Neural progenitor cell (in vitro differentiated cells): ENCODE results near the gene MED31. TPM values are rescaled to one million over a fixed set of nuclear protein-coding genes. Genes with fewer than 3 reads are reported as not detected.

Source experiments
- DNase-seq: peaks from one replicate; pipeline ENCODE4 v3.0.0-alpha.2; 2016; ENCODE audit warnings: low spot score
- H2AFZ ChIP-seq: fragments of 200-600 bp; sonication (generic); replicated peaks from 2 replicates; pipeline ENCODE4 v1.6.1; 2016; ENCODE audit warnings: antibody characterized with exemption
- H3F3A ChIP-seq: fragments of 200-600 bp; sonication (generic); 2 replicates; pipeline ENCODE4 v1.6.1; 2016; ENCODE audit warnings: antibody characterized with exemption, low read depth
- H3K27ac ChIP-seq: fragments of 200-600 bp; sonication (generic); 2 replicates; pipeline ENCODE4 v1.5.1; 2016; ENCODE audit warnings: mild to moderate bottlenecking
- H3K27me3 ChIP-seq: fragments of 200-600 bp; sonication (generic); 2 replicates; pipeline ENCODE4 v1.6.1; 2016; ENCODE audit warnings: mild to moderate bottlenecking, moderate library complexity
- H3K36me3 ChIP-seq: fragments of 200-600 bp; sonication (generic); 2 replicates; pipeline ENCODE4 v1.5.1; 2016
- H3K4me1 ChIP-seq: fragments of 200-600 bp; sonication (generic); 2 replicates; pipeline ENCODE4 v1.6.1; 2016; ENCODE audit warnings: mixed run types
- H3K4me2 ChIP-seq: fragments of 200-600 bp; sonication (generic); 2 replicates; pipeline ENCODE4 v1.6.1; 2016
- H3K4me3 ChIP-seq: fragments of 200-600 bp; sonication (generic); 2 replicates; pipeline ENCODE4 v1.5.1; 2016
- H3K79me2 ChIP-seq: fragments of 200-600 bp; sonication (generic); 2 replicates; pipeline ENCODE4 v1.6.1; 2016; ENCODE audit warnings: low read depth
- H3K9ac ChIP-seq: fragments of 200-600 bp; sonication (generic); 2 replicates; pipeline ENCODE4 v1.6.1; 2016
- H3K9me3 ChIP-seq: fragments of 200-600 bp; sonication (generic); 2 replicates; pipeline ENCODE4 v1.5.1; 2016; ENCODE audit warnings: low read depth
- H4K20me1 ChIP-seq: fragments of 200-600 bp; sonication (generic); 2 replicates; pipeline ENCODE4 v1.6.1; 2016; ENCODE audit warnings: low read depth
- H3K27ac Mint-ChIP-seq: 3 replicates; pipeline ENCODE4 v1.8.0; 2021; ENCODE audit warnings: mixed read lengths
- H3K27me3 Mint-ChIP-seq: 2 replicates; pipeline ENCODE4 v1.8.0; 2022; ENCODE audit warnings: low read depth, mild to moderate bottlenecking, inconsistent platforms, moderate library complexity, mixed read lengths; ENCODE audit not compliant: insufficient read depth
- H3K36me3 Mint-ChIP-seq: 3 replicates; pipeline ENCODE4 v1.8.0; 2021; ENCODE audit warnings: mixed read lengths
- H3K4me1 Mint-ChIP-seq: 3 replicates; pipeline ENCODE4 v1.8.0; 2021; ENCODE audit warnings: mixed read lengths
- H3K4me3 Mint-ChIP-seq: 3 replicates; pipeline ENCODE4 v1.8.0; 2021; ENCODE audit warnings: mild to moderate bottlenecking, moderate library complexity, mixed read lengths
- H3K9me3 Mint-ChIP-seq: 3 replicates; pipeline ENCODE4 v1.8.0; 2020; ENCODE audit warnings: mixed read lengths
- EZH2 ChIP-seq: fragments of 200-600 bp; sonication (generic); IDR thresholded peaks from 2 replicates; pipeline ENCODE4 v1.6.1; 2017; ENCODE audit warnings: antibody characterized with exemption, mild to moderate bottlenecking, moderate library complexity
- EZH2phosphoT487 ChIP-seq: fragments of 200-600 bp; sonication (generic); IDR thresholded peaks from 2 replicates; pipeline ENCODE4 v1.6.1; 2017; ENCODE audit warnings: antibody characterized with exemption
- total RNA-seq: library from RNA; depleted of rRNA; stranded (reverse); fragments of >200 nt; gene quantifications from 2 replicates; pipeline ENCODE4 v1.2.3, GENCODE V29; 2015; ENCODE audit warnings: low replicate concordance
- TF ChIP-seq, protein P1 (sequence below): fragments of 200-600 bp; sonication (generic); IDR thresholded peaks from 2 replicates; pipeline ENCODE4 v1.5.1; 2017; ENCODE audit warnings: antibody characterized with exemption, mild to moderate bottlenecking

MED31 gene
- total RNA-seq, 1 donor from 2014 or later, result 35.7 TPM

GRCh38 chr17:6636105-6636504 lies 15.3 kb downstream of the MED31 start:
- Histone ChIP-seq H3K27ac (no peak overlapping the region), H3K36me3 (peaks cover 12% of the 10 kb centered on the region), H3K9ac (no peak overlapping the region), H4K20me1 (peaks cover 18% of the 10 kb centered on the region), H3K9me3 (no peaks in the 10 kb centered on the region), H3K79me2 (peaks cover 23% of the 10 kb centered on the region), H3F3A (peaks cover 4% of the 10 kb centered on the region), H3K27me3 (no peaks in the 10 kb centered on the region), H2AFZ (no peak overlapping the region), H3K4me3 (no peak overlapping the region), H3K4me1 (no peaks in the 10 kb centered on the region), H3K4me2 (no peak overlapping the region)
- Mint-ChIP-seq H3K36me3 (peaks cover 32% of the 10 kb centered on the region), H3K27ac (no peak overlapping the region), H3K4me1 (peaks cover 13% of the 10 kb centered on the region), H3K27me3 (no peaks in the 10 kb centered on the region), H3K4me3 (no peak overlapping the region), H3K9me3 (no peaks in the 10 kb centered on the region)
- TF ChIP-seq, protein P1, sequence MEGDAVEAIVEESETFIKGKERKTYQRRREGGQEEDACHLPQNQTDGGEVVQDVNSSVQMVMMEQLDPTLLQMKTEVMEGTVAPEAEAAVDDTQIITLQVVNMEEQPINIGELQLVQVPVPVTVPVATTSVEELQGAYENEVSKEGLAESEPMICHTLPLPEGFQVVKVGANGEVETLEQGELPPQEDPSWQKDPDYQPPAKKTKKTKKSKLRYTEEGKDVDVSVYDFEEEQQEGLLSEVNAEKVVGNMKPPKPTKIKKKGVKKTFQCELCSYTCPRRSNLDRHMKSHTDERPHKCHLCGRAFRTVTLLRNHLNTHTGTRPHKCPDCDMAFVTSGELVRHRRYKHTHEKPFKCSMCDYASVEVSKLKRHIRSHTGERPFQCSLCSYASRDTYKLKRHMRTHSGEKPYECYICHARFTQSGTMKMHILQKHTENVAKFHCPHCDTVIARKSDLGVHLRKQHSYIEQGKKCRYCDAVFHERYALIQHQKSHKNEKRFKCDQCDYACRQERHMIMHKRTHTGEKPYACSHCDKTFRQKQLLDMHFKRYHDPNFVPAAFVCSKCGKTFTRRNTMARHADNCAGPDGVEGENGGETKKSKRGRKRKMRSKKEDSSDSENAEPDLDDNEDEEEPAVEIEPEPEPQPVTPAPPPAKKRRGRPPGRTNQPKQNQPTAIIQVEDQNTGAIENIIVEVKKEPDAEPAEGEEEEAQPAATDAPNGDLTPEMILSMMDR, result no peak
- TF ChIP-seq EZH2 (no peak), EZH2phosphoT487 (no peak)
- no peak for DNase-seq

DNA sequence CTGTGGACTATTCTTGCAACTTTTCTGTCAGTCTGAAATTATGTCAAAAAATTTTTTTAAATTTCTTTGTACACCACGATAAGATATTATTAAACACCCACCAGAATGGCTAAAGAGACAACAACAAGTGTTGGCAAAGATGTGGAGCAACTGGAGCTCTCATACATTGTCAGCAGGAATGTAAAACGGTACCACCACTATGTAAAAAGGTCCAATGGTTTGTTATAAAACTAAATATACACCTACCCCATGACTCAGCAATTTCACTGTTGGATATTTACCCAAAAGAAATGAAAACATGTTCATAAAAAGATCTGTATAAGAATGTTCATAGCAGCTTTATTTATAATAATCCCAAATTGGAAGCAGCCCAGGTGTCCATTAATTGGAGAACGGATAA lies 18.1 kb downstream of the MED31 start:
- H3K79me2 ChIP-seq, result peaks cover 7% of the 10 kb centered on the region
- H2AFZ ChIP-seq, result no peak overlapping the region
- no peak overlapping the region for H3K9ac ChIP-seq
- no peak overlapping the region for H3K4me2 ChIP-seq
- H3K27me3 ChIP-seq, result no peaks in the 10 kb centered on the region
- peaks cover 18% of the 10 kb centered on the region for H3K36me3 ChIP-seq
- peaks cover 4% of the 10 kb centered on the region for H3K4me1 Mint-ChIP-seq
- TF ChIP-seq EZH2phosphoT487 (no peak), EZH2 (no peak)
- TF ChIP-seq, protein P1, result no peak
- H3F3A ChIP-seq, result no peaks in the 10 kb centered on the region
- peaks cover under 1% of the 10 kb centered on the region for H4K20me1 ChIP-seq
- H3K9me3 ChIP-seq, result no peaks in the 10 kb centered on the region
- no peak for DNase-seq
- no peak overlapping the region for H3K27ac Mint-ChIP-seq
- no peak overlapping the region for H3K4me3 ChIP-seq
- no peaks in the 10 kb centered on the region for H3K4me1 ChIP-seq
- no peak overlapping the region for H3K27ac ChIP-seq
- H3K4me3 Mint-ChIP-seq, result no peak overlapping the region
- peaks cover 38% of the 10 kb centered on the region for H3K36me3 Mint-ChIP-seq
- H3K9me3 Mint-ChIP-seq, result no peaks in the 10 kb centered on the region
- no peaks in the 10 kb centered on the region for H3K27me3 Mint-ChIP-seq

DNA sequence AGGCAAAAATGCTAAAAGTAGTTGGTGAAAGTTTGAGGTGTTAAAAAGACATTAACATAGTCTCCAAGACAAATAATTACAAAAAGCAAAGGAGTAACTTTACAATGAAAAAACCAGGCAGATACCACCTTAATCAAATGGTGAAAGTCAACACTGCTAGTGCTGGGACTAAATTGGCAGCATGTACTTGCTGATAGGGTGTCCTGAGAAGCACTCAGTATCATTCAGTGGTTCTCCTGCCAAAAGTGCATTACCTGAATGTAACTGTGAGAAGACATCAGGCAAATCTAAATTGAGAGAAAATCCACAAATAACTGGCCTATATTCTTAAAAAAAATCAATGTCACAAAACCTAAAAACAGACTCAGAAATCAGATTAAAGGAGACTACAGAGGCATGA lies 18.9 kb downstream of the MED31 start:
- no peak for TF ChIP-seq EZH2
- no peaks in the 10 kb centered on the region for H3K9me3 ChIP-seq
- H3K79me2 ChIP-seq, result peaks cover 2% of the 10 kb centered on the region
- no peak overlapping the region for H3K4me3 ChIP-seq
- Mint-ChIP-seq H3K27ac (no peak overlapping the region), H3K4me1 (no peaks in the 10 kb centered on the region), H3K36me3 (peaks cover 45% of the 10 kb centered on the region), H3K27me3 (no peaks in the 10 kb centered on the region), H3K9me3 (no peaks in the 10 kb centered on the region), H3K4me3 (no peak overlapping the region)
- no peaks in the 10 kb centered on the region for H3F3A ChIP-seq
- no peak overlapping the region for H3K4me2 ChIP-seq
- no peaks in the 10 kb centered on the region for H3K4me1 ChIP-seq
- H4K20me1 ChIP-seq, result no peaks in the 10 kb centered on the region
- H3K9ac ChIP-seq, result no peak overlapping the region
- no peak for DNase-seq
- no peak overlapping the region for H2AFZ ChIP-seq
- H3K27ac ChIP-seq, result no peak overlapping the region
- peaks cover 18% of the 10 kb centered on the region for H3K36me3 ChIP-seq
- no peaks in the 10 kb centered on the region for H3K27me3 ChIP-seq

DNA sequence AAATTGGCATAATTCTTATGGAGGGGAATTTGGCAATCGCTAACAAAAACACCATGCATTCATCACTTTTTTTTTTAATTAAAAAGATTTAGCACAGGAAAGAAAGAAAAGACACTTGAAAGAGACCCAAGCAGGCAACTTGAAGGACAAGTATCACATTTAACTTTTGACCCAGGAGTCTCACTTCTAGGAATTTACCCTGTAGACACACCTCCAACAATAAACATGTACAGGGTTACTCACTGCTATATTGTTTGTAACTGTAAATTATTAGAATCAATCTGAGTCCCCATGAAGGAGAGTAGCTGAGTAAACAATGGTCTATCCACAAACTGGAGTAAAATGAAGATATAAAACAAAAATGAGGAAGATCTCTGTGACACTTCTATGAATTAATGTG lies 21.0 kb downstream of the MED31 start:
- H3K4me3 ChIP-seq, result no peak overlapping the region
- no peak overlapping the region for H3K27ac ChIP-seq
- Mint-ChIP-seq H3K4me1 (no peaks in the 10 kb centered on the region), H3K9me3 (no peaks in the 10 kb centered on the region), H3K36me3 (peaks cover 37% of the 10 kb centered on the region), H3K4me3 (no peak overlapping the region), H3K27ac (no peak overlapping the region), H3K27me3 (no peaks in the 10 kb centered on the region)
- TF ChIP-seq, protein P1, result no peak
- TF ChIP-seq EZH2phosphoT487 (no peak), EZH2 (no peak)
- H3K27me3 ChIP-seq, result no peaks in the 10 kb centered on the region
- no peaks in the 10 kb centered on the region for H3F3A ChIP-seq
- no peak overlapping the region for H2AFZ ChIP-seq
- H3K9ac ChIP-seq, result no peak overlapping the region
- no peaks in the 10 kb centered on the region for H4K20me1 ChIP-seq
- no peak for DNase-seq
- no peaks in the 10 kb centered on the region for H3K9me3 ChIP-seq
- no peak overlapping the region for H3K4me2 ChIP-seq
- H3K4me1 ChIP-seq, result no peaks in the 10 kb centered on the region
- peaks cover 2% of the 10 kb centered on the region for H3K79me2 ChIP-seq
- peaks cover 18% of the 10 kb centered on the region for H3K36me3 ChIP-seq
